HUES64 (cell line): Measurements from ENCODE around the gene VSIG10L2.

Experiments
- H3K27ac ChIP-seq: 2 replicates; pipeline ENCODE4 v1.7.0; 2013; ENCODE audit warnings: low read depth, low read length, inconsistent platforms
- H3K27me3 ChIP-seq: 2 replicates; pipeline ENCODE4 v1.6.1; 2013; ENCODE audit warnings: mild to moderate bottlenecking, low read length; ENCODE audit not compliant: insufficient read depth
- H3K36me3 ChIP-seq: 2 replicates; pipeline ENCODE4 v1.6.1; 2013; ENCODE audit warnings: mild to moderate bottlenecking, low read length; ENCODE audit not compliant: insufficient read depth
- H3K4me1 ChIP-seq: 2 replicates; pipeline ENCODE4 v1.6.1; 2013; ENCODE audit warnings: mild to moderate bottlenecking, low read length, moderate library complexity; ENCODE audit not compliant: insufficient read depth
- H3K4me3 ChIP-seq: 2 replicates; pipeline ENCODE4 v1.5.1; 2013; ENCODE audit warnings: mild to moderate bottlenecking, low read length, moderate library complexity
- H3K9ac ChIP-seq: 2 replicates; pipeline ENCODE4 v1.6.1; 2013; ENCODE audit warnings: mild to moderate bottlenecking, low read depth, low read length
- H3K9me3 ChIP-seq: 2 replicates; pipeline ENCODE4 v1.6.1; 2013; ENCODE audit warnings: low read depth, low read length; ENCODE audit not compliant: insufficient read depth
- WGBS: fragments of 150-250, 120-280 bp; methylation state at CpG from one replicate; pipeline ENCODE4 v1.1.7; 2013; ENCODE audit warnings: missing lambda C conversion rate; 5-methylcytosine and 5-hydroxymethylcytosine counted together

Gene VSIG10L2

DNA sequence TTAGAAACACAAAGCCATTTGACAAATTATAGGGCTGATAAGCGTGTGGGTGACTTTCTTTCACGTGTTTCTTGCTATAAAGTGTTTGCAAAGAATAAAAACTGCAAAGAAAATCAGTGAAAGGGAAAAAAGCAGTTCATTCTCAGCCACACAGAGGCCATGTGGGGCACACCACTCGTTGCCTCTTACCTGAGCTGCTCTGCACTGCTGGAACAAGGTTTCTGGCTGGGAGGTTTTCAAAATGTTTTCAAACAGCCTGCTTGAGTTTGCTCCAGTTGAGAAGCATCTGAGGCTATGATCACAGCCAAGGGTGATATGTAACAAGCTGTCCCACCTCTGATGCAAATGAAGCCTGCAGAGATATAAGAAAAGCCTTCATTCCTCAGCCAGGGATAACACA is 14.7 kb upstream of the VSIG10L2 start:
- H3K9ac ChIP-seq: no peak overlapping the region
- 70% methylated on average over 3 of the region's 3 CpGs for WGBS

DNA sequence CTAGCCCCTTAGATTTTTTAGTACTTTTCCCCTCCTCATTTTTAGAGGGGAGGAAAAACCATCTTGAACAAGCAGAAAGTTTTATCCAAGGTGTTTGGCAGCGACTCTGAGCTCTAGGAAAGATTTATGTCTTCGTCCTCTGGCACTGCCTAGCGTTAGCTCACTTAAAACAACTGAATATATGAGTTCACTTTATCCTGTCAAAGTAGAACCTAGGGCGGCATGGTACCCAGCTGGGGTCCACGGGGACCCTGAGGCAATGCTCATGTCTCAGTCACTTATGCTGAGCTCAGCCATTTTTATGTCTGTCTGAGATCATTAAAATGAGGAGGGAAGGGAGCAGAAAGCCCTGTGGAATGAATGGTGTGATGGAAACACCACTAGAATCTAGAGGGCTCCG is 14.2 kb upstream of the VSIG10L2 start:
- WGBS: 91% methylated on average over 6 of the region's 6 CpGs

More for the DNA sequence above, 14.7 kb upstream of the VSIG10L2 start:
- no peak overlapping the region for H3K4me3 ChIP-seq
- H3K9me3 ChIP-seq: no peaks in the 10 kb centered on the region
- no peaks in the 10 kb centered on the region for H3K36me3 ChIP-seq
- no peak overlapping the region for H3K27ac ChIP-seq
- H3K4me1 ChIP-seq: peaks cover 24% of the 10 kb centered on the region
- H3K27me3 ChIP-seq: no peaks in the 10 kb centered on the region

DNA sequence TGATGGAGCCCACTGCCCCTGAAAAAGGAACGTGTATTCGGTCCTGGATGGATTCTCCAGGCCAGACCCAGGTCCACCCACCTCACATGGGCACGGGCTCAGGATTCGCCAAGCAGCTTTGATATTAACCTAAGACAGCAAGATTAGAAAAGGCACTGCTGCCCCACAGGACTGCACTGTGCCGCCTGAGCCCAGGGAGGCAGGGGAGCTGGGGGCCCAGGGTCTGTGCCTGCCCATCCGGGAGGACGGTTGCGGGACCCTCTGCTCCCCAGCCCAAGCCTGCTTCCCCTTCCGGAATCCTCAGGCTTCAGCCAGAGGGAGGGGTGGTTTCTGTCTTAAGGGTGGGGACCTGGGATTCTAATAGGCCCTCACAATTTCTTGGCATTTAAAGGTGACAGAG is 13.5 kb upstream of the VSIG10L2 start:
- H3K9me3 ChIP-seq: no peaks in the 10 kb centered on the region
- H3K36me3 ChIP-seq: no peaks in the 10 kb centered on the region
- no peak overlapping the region for H3K4me3 ChIP-seq
- no peak overlapping the region for H3K27ac ChIP-seq
- H3K27me3 ChIP-seq: no peaks in the 10 kb centered on the region
- WGBS: 81% methylated on average over 9 of the region's 9 CpGs
- H3K9ac ChIP-seq: no peak overlapping the region
- H3K4me1 ChIP-seq: peaks cover 24% of the 10 kb centered on the region

More for the DNA sequence above, 14.2 kb upstream of the VSIG10L2 start:
- Histone ChIP-seq H3K9ac (no peak overlapping the region), H3K9me3 (no peaks in the 10 kb centered on the region), H3K4me1 (peaks cover 24% of the 10 kb centered on the region), H3K27me3 (no peaks in the 10 kb centered on the region), H3K27ac (no peak overlapping the region), H3K4me3 (no peak overlapping the region), H3K36me3 (no peaks in the 10 kb centered on the region)

- Histone ChIP-seq H3K4me1 (peaks cover 24% of the 10 kb centered on the region), H3K4me3 (no peak overlapping the region), H3K9ac (0 out of 2 replicates have a peak overlapping the region, but pooled peaks have one; percentile 2), H3K36me3 (no peaks in the 10 kb centered on the region), H3K9me3 (no peaks in the 10 kb centered on the region), H3K27me3 (no peaks in the 10 kb centered on the region), H3K27ac (peak overlapping the region; percentile 32)
- WGBS: 45% methylated on average over 12 of the region's 12 CpGs
Observed at GRCh38 chr11:125933030-125933813, 12.6 kb upstream of the VSIG10L2 start.

DNA sequence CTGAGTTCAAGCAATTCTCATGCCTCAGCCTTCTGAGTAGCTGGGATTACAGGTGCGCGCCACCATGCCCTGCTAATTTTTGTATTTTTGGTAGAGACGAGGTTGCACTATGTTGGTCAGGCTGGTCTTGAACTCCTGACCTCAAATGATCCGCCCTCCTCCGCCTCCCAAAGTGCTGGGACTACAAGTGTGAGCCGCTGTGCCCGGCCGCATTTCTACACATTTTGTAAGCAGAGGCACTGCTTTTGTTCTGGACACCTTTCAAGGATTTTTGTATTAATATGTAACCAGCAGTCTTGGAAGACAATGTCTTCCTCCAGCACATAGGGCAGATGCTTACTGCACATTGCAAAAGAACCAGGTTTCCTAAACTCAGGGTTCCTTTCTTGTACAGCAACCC is 11.4 kb upstream of the VSIG10L2 start:
- Histone ChIP-seq H3K9ac (no peak overlapping the region), H3K9me3 (no peaks in the 10 kb centered on the region), H3K4me1 (peaks cover 24% of the 10 kb centered on the region), H3K36me3 (no peaks in the 10 kb centered on the region), H3K27ac (no peak overlapping the region), H3K27me3 (no peaks in the 10 kb centered on the region), H3K4me3 (no peak overlapping the region)
- 98% methylated on average over 8 of the region's 8 CpGs for WGBS

- Histone ChIP-seq H3K36me3 (no peaks in the 10 kb centered on the region), H3K27me3 (no peaks in the 10 kb centered on the region), H3K4me3 (no peak overlapping the region), H3K9ac (no peak overlapping the region), H3K27ac (no peak overlapping the region), H3K9me3 (no peaks in the 10 kb centered on the region), H3K4me1 (peaks cover 24% of the 10 kb centered on the region)
- WGBS: 93% methylated on average over 2 of the region's 2 CpGs
Observed at GRCh38 chr11:125935056-125935455, 10.8 kb upstream of the VSIG10L2 start.

DNA sequence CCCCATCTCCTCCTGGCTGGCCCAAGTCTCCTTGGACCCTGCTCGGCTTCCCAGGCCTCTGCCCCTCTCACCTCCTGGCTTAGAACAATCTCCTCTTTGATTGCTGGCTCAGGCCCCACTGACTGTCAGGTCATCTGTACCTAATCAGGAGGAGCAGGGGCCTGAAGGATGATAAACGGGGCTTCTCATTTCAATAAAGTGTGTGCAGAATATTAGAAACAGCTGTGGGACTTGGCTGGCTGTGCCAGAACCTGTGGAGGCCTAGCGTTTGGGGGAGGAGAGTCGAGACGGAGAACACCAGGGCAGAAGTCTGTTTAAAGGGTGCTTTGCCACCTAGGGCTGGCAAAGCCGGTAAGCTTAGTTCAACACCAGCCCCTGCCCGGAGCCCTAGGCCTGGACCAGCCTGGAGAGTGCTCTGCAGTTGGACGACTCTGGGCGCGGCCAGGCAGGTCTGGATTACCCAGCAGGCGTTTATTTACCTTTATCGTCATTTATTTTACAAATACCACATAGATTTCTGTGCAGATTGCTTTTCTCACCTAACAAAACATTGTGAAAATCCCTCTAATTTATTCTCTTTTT is 10.1 kb upstream of the VSIG10L2 start:
- WGBS: 91% methylated on average over 12 of the region's 12 CpGs

GRCh38 chr11:125938418-125938817 is 7.4 kb upstream of the VSIG10L2 start:
- 94% methylated on average over 5 of the region's 5 CpGs for WGBS
- Histone ChIP-seq H3K4me3 (no peak overlapping the region), H3K9me3 (no peaks in the 10 kb centered on the region), H3K9ac (no peak overlapping the region), H3K27me3 (no peaks in the 10 kb centered on the region), H3K27ac (no peak overlapping the region), H3K36me3 (no peaks in the 10 kb centered on the region), H3K4me1 (peaks cover 13% of the 10 kb centered on the region)

More for the DNA sequence above, 10.1 kb upstream of the VSIG10L2 start:
- Histone ChIP-seq H3K9ac (no peak overlapping the region), H3K9me3 (no peaks in the 10 kb centered on the region), H3K27ac (no peak overlapping the region), H3K4me1 (peaks cover 24% of the 10 kb centered on the region), H3K4me3 (no peak overlapping the region), H3K27me3 (no peaks in the 10 kb centered on the region), H3K36me3 (no peaks in the 10 kb centered on the region)

- 61% methylated on average over 4 of the region's 4 CpGs for WGBS
- Histone ChIP-seq H3K27ac (no peak overlapping the region), H3K9me3 (no peaks in the 10 kb centered on the region), H3K4me3 (no peak overlapping the region), H3K27me3 (no peaks in the 10 kb centered on the region), H3K9ac (no peak overlapping the region), H3K36me3 (no peaks in the 10 kb centered on the region), H3K4me1 (peaks cover 8% of the 10 kb centered on the region; the same call in 1 of the 2 replicates)
Observed at GRCh38 chr11:125939081-125939521, 6.7 kb upstream of the VSIG10L2 start.

DNA sequence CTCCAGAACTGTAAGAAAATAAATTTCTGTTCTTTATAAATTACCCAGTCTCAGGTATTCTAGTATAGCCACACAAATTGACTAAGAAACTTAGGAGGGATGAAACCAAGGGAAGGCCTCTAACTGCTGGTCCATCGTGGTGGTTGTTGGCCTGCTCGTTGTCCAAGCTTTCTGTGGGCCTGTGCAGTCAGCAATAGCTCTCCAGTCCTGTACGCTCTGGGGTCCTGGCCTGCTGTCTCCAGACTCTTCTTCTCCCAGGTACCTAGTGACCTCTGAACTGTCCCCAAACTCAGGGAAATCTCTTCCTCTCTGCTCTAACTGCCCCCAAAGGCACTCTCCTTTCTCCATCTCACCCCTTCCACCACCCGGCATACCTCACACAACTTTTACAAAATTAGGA is 5.7 kb upstream of the VSIG10L2 start:
- Histone ChIP-seq H3K9me3 (no peaks in the 10 kb centered on the region), H3K27ac (no peak overlapping the region), H3K4me1 (peaks cover 7% of the 10 kb centered on the region; the same call in 1 of the 2 replicates), H3K27me3 (no peaks in the 10 kb centered on the region), H3K4me3 (no peak overlapping the region), H3K9ac (no peak overlapping the region), H3K36me3 (no peaks in the 10 kb centered on the region)
- WGBS: 96% methylated on average over 4 of the region's 4 CpGs

GRCh38 chr11:125941267-125941618 is 4.6 kb upstream of the VSIG10L2 start:
- Histone ChIP-seq H3K27ac (no peak overlapping the region), H3K27me3 (no peaks in the 10 kb centered on the region), H3K4me3 (no peak overlapping the region), H3K36me3 (no peaks in the 10 kb centered on the region), H3K9me3 (no peaks in the 10 kb centered on the region), H3K4me1 (peaks cover 7% of the 10 kb centered on the region; the same call in 1 of the 2 replicates), H3K9ac (no peak overlapping the region)
- WGBS: 89% methylated on average over 4 of the region's 4 CpGs
